Retinal pigment epithelial cell (primary cell): Measurements from ENCODE around the gene OR2A7.
"Not testable (repeated sequence)": the region's sequence is repeated elsewhere in the genome, so short reads cannot be mapped to it uniquely, and the experiment has no call there.

Experiments
- DNase-seq: peaks from one replicate; pipeline ENCODE4 v3.0.0-alpha.2; 2010; ENCODE audit warnings: low read depth
- H3K4me3 ChIP-seq: 2 replicates; pipeline ENCODE4 v1.5.1; 2011; ENCODE audit warnings: mild to moderate bottlenecking, low read length, control low read depth, moderate library complexity
- CTCF ChIP-seq: conservative IDR thresholded peaks from 2 replicates; pipeline ENCODE4 v1.5.1; 2011; ENCODE audit warnings: low read depth, low read length, control low read depth, inconsistent platforms

OR2A7 gene

GRCh38 chr7:144256112-144256511 lies 8.5 kb downstream of the OR2A7 start:
- H3K4me3 ChIP-seq: no peak overlapping the region
- TF ChIP-seq CTCF: no peak
- no peak for DNase-seq

- no peak overlapping the region for H3K4me3 ChIP-seq
- TF ChIP-seq CTCF: no peak
- no peak for DNase-seq
These were observed 9.1 kb downstream of the OR2A7 start for GRCh38 chr7:144255471-144255897.

GRCh38 chr7:144252307-144252706 lies 12.3 kb downstream of the OR2A7 start:
- DNase-seq, H3K4me3 ChIP-seq: not testable (repeated sequence)

DNA sequence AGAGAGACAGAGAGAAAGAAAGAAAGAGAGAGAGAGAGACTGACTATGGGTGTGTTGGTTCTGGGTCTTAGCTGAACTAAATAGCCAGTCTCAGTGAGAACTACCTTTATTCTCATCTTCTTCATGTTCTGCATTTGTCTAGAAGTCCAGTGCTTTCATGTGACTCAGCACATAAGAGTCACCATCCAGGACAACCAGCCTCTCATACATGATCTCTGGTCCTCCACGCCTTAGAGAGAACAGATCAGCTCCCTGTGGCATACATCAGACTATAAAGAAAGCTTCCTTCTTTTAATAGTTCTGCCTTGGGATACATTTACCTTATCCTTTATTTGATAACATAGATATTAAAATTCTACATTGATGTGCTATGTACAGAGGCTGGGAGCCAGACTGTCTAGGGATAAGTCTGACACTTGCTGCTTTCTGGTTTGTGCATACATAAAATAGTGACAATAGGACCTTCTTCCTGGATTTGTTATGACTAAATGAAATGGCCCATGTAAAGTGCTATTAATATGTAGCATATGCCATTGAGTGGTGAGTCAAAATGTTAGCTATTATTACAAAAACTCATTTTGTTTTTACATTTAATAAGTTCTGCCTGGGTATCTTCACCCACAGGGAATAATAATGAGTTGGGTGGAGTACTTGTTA lies 16.8 kb downstream of the OR2A7 start:
- not testable (repeated sequence) for DNase-seq

GRCh38 chr7:144246967-144247366 lies 17.6 kb downstream of the OR2A7 start:
- DNase-seq: not testable (repeated sequence)

More for the DNA sequence above, 16.8 kb downstream of the OR2A7 start:
- H3K4me3 ChIP-seq: not testable (repeated sequence)

GRCh38 chr7:144245372-144245771 lies 19.2 kb downstream of the OR2A7 start:
- not testable (repeated sequence) for DNase-seq, H3K4me3 ChIP-seq

More at GRCh38 chr7:144246967-144247366, 17.6 kb downstream of the OR2A7 start:
- not testable (repeated sequence) for H3K4me3 ChIP-seq

- DNase-seq, H3K4me3 ChIP-seq: not testable (repeated sequence)
These were observed 25.2 kb downstream of the OR2A7 start, which contains the start of gene OR2A42 for GRCh38 chr7:144239365-144239764. TSS of gene OR2A42 (minus strand) at chr7:144239605. CDS start at chr7:144232843, 6,762 bp downstream.

- H3K4me3 ChIP-seq, DNase-seq: not testable (repeated sequence)
These were observed 26.0 kb downstream of the OR2A7 start for GRCh38 chr7:144238530-144239082.

- not testable (repeated sequence) for H3K4me3 ChIP-seq, DNase-seq
These were observed 31.6 kb downstream of the OR2A7 start for GRCh38 chr7:144233039-144233438.

DNA sequence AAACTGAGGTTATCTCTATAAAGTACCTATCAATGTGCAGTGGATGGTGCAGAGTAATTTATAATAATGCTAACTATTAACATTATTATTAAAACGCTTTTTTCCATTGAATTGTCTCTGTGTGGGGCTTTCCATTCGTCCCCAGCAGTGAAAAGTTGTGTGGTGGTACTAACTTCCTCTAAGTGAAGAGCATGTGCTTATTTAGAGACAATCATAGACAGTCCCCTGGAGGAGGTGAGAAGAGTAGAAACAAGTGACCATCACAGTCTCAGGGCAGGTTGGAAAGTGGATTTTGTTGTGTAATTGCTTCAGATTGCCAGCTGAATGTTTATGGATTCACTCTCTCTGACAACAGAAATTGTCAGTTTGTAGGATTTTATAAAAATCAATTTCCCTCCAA lies 33.6 kb downstream of the OR2A7 start:
- not testable (repeated sequence) for DNase-seq

DNA sequence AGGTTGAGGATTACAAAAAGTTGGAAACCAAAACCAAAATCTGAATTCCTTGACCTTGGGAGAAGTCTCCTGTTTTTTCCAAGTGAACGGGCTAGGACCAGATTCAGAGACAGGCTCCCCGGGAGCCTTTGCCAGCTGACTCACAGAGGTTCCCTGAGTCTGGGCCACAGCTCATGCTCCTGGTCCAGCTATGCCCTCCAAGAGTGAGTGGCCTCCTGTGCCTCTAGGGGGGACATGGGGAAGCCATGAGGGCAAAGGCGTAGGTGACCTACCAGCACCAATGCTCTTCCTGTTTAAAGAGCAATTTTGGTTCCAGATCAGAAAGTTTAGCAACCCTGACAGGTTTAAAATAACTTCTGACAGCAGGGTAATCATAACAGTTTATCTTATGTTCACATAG lies 35.8 kb downstream of the OR2A7 start:
- not testable (repeated sequence) for DNase-seq, H3K4me3 ChIP-seq

More for the DNA sequence above, 33.6 kb downstream of the OR2A7 start:
- not testable (repeated sequence) for H3K4me3 ChIP-seq

- H3K4me3 ChIP-seq, DNase-seq: not testable (repeated sequence)
These were observed 37.7 kb downstream of the OR2A7 start for GRCh38 chr7:144226866-144227265.

DNA sequence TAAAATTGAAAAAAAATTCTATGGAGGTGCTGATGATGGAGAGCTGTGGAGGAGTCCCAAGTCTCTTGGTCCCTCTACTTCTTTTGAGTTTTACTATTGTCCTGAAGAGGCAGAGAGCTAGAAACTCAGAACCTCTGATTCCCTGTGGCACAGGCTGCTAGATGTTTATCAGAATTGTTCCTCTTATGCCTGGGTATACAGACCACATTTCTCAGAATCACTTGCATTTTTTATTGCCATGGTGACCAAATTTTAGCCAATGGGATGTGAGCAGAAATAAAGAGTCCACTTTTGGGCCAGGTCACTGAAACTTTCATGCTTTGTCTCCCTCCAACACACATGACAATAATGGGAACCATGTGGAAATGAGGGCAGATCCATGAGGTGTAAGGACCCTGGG lies 40.9 kb downstream of the OR2A7 start:
- H3K4me3 ChIP-seq, DNase-seq: not testable (repeated sequence)

DNA sequence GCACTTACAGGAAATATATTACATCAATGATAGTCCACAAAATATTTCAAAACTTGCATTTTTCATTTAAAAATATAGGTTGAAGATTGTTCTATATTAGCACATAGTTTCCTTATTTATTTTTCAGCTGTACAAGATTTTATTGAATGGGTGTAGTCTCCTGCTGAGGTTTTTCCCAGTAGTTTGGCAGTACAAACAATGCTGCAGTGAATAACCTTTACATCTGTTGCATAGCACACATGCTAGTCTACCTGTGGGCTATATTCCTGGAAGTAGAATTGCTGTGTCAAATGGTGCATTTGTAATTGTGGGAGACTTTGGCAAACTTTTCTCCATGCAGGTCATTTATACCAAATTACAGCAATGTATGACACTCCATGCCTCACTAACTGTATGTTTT lies 44.1 kb downstream of the OR2A7 start:
- H3K4me3 ChIP-seq, DNase-seq: not testable (repeated sequence)

DNA sequence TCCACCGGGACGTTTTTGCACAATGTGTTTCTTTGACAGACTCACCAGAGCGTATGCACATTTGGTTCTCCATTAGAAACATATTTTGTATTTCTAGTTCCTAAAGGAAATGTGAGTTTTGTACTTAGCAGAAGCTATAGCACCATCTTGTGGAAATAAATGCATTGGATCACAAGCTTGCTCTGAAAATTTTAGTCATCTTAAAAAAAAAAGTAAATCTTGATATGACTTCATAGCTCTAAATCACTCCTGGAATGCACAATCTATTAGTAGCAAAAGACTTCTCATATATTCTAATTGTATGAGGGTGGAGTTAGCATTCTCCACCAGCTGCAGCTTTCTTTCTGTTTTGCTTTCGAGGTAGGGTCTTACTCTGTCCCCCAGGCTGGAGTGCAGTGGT lies 45.4 kb downstream of the OR2A7 start:
- not testable (repeated sequence) for H3K4me3 ChIP-seq, DNase-seq

- DNase-seq, H3K4me3 ChIP-seq: not testable (repeated sequence)
These were observed 46.0 kb downstream of the OR2A7 start for GRCh38 chr7:144218581-144218980.

- H3K4me3 ChIP-seq, DNase-seq: not testable (repeated sequence)
These were observed 47.4 kb downstream of the OR2A7 start for GRCh38 chr7:144217200-144217599.
